ENCODE results near the gene CD27.
"Not testable (repeated sequence)": the region's sequence is repeated elsewhere in the genome, so short reads cannot be mapped to it uniquely, and the experiment has no call there.

CD27 gene

DNA sequence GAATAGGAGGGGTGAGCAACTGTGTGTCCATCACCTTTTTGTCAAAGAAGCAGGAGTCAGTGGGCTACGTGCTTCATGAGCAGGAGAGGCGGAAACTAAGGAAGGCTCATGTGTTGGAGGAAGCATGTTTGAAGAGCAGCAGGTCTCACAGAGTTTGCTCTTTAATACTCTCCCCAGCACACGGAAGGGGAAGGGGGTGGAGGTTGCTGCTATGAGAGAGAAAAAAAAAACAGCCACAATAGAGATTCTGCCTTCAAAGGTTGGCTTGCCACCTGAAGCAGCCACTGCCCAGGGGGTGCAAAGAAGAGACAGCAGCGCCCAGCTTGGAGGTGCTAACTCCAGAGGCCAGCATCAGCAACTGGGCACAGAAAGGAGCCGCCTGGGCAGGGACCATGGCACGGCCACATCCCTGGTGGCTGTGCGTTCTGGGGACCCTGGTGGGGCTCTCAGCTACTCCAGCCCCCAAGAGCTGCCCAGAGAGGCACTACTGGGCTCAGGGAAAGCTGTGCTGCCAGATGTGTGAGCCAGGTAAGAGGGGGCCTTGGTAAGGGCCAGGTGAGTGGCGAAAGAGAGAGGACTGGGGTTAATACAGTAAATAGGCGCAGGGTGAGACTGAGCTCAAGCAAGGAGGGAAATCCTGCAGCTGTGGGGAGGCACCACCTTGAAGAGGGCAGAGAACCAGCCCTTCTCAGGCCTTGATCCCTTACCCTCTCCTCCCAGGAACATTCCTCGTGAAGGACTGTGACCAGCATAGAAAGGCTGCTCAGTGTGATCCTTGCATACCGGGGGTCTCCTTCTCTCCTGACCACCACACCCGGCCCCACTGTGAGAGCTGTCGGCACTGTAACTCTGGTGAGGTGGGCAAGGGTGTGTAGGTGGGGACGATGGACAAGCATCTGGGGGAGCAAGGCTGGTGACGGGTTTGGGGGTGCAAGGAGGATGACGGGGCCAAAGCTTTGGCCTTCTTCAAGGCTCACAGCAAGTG is at the start of gene CD27:
CD27 (plus strand) TSS at position 252 of the 985 bp plus-strand sequence; CDS start at position 393, 141 bp downstream.
- no peak for DNase-seq

DNA sequence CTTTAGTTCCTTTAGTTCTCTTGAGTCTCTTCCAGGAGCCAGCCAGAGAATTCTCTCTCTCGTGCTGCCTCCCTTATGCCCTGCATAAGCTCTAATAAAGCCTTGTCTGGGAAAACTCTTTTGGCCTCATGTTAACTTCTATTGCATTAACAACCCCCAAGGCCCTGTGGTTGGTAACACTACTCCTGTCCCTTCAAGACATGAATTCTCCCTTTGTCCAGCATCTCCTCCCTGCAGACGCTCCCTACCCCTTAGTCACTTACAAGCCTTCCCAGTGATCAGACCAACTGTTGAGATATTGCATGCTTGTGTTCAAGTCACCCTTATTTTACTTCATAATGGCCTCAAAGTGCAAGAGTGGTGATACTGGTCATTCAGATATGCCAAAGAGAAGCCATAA is 48.7 kb upstream of the CD27 start:
- no peak for DNase-seq

DNA sequence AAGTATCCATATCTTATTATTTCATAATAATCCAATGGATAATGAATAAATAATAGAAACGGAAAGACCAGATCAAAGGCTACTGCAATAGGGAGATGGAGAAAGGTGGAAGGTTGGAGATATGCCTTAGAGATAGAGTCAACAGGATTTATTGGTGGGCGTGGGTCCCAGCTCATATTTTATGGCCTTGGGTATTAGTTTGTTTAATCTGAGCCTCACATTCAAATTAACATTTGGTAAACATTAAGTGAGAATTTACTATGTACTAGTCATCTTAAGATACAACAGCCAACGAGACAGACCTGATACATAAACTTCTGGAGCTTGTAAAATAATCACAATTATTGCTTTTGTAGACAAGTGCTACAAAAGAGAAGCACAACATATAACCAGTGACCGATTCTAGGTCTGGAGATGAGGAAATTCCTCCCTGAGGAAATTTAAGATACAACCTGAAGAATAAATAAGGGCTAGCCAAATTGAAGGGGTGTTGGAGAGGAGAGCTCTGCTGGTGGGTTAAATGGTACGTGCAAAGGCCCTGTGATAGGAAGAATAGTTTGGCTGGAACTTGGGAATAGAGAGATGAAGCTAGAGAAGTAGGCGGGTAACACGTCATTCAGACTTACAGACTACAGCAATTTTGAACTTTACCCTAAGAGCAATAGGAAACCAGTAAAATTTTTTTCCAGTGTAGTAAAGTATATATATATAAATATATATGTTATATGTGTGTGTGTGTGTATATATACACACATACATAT is 44.7 kb upstream of the CD27 start:
- DNase-seq, result no peak

DNA sequence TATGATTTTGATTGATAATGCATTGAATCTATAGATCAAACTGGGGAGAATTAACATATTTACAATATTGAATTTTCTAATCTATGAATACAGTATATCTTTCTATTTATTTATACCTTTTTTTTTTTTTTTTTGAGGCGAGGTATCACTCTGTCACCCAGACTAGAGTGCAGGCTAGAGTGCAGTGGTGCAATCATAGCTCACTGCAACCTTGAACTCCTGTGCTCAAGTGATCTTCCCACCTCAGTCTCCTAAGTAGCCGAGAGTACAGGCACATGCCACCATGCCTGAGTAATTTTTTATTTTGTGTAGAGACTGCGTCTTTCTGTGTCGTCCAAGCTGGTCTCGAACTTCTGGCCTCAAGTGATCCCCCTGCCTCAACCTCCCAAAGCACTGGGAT is 40.4 kb upstream of the CD27 start:
- no peak for DNase-seq

GRCh38 chr12:6405963-6406362 is 38.8 kb upstream of the CD27 start:
- DNase-seq, result no peak

- no peak for DNase-seq
Measured at GRCh38 chr12:6407236-6407954, 37.4 kb upstream of the CD27 start.

- DNase-seq, result no peak
Measured at GRCh38 chr12:6416596-6416995, 28.2 kb upstream of the CD27 start.

- no peak for DNase-seq
Measured at GRCh38 chr12:6418796-6419195, 26.0 kb upstream of the CD27 start.

DNA sequence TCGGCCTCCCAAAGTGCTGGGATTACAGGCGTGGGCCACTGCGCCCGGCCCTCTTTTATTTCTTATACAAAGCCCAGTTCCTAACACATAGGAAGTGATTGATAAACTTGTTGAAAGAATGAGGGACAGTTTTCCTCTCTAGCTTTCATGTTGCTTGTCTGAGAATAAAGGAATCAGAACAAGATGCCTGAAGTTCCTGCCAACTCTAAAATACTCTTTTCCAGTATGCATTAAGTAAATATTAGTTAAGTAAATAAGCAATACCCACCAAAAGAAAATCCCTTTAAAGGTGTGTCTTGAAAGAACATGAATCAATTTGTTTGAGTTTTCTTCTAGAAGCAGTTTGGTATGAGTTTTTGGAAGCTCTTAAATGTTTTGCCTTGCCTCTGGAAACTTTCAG is 24.4 kb upstream of the CD27 start:
- no peak for DNase-seq

DNA sequence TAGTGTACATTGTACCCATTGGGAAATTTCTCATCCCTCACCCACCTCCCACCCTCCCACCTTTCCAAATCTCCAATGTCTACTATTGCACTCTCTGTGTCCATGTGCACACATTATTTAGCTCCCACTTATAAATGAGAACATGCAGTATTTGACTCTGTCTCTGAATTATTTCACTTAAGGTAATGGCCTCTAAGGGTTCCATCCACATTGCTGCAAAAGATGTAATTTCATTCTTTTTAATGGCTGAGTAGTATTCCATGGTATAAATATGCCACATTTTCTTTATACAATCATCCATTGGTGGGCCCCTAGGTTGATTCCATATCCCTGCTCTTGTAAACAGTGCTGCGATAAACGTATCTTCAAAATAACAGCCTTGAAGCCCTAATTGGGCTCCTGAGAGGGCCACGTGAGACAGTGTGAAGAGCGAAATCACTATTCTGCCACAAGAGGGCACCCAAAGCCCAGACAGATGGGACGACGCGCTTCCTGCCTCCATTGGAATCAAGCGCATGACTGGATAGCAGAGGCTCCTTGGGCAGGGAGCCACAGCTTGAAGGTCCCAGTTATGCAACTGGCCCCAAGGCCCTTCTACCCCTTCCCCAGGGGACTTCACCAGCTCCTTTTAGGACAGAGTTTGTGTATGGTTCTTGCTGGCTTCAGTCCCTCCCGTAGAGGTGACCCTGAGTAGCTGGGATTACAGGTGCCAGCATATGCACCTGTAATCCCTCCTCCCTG is 21.3 kb upstream of the CD27 start:
- peak; percentile 81 for DNase-seq

DNA sequence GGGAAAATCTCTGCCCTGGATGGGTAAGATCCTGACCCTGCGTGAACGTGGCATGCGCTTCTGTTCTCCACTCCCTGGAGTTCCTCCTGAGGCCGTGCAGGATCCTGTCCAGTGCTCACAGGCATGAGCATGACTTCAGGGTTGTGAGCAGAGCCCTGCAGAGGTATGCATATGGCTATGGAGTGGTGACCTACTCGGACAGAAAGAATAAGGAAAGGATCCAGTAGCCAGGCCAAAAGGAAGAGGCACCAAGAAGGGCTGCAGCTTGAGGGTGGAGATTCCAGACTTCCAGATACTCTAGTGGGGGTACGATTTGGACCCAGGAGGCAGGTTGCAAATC is 20.8 kb upstream of the CD27 start:
- no peak for DNase-seq

GRCh38 chr12:6424866-6425265 is 19.9 kb upstream of the CD27 start:
- no peak for DNase-seq

DNA sequence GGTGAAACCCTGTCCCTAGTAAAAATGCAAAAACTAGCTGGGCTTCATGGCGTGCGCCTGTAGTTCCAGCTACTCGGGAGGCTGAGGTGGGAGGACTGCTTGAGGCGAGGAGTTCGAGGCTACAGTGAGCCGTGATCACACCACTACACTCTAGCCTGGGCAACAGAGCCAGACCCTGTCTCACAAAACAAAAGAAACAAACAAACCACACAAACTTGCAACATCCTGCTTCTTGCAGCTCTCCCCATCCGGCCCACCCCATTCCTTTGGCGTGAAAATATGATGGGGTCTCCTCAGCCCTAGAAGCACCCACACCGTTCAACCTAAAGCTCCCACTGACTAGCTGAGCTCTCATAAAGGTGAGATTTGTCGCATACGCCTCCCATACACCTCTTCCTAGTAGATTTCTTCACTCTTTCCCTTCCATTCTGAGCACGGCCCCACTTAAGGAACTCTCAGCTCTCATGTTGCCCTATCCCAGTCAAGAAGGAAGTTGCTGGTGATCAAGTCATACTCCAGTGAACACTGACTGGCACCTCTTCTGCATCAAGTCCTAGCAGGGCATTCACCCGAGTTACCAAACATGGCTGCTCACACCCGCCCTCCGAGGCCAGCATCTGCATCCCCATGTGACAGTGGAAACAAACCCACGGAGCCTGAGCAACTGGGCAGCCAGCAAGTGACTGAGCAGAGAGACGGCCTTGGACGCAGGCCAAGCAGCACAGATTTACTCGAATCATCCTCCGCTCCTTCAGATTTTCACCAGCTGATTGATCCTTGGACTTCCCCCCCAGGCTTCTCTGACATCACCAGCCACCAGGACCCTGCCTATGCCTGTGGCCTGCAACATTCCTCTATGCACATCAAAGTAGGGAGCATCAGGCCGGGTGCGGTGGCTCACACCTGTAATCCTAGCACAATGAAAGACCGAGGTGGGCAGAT is 18.9 kb upstream of the CD27 start:
- no peak for DNase-seq

GRCh38 chr12:6426882-6427671 is 17.7 kb upstream of the CD27 start:
- no peak for DNase-seq

- DNase-seq, result not testable (repeated sequence)
Measured at GRCh38 chr12:6427796-6428195, 17.0 kb upstream of the CD27 start.

DNA sequence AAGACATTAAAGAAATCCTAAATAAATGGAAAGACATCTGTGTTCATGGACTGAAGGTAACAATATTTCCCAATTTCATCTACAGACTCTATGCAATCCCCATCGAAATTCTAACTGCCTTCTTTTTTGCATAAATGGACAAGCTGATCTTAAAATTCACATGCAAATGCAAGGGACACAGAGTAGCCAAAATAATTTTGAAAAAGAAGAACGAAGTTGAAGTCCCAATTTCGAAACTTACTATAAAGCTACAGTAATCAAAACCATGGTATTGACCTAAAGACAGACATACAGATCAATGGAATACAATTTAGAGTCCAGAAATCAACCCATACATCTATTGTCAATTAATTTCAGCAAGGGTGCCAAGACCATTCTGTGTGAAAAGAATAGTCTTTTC is 16.4 kb upstream of the CD27 start:
- DNase-seq, result no peak

DNA sequence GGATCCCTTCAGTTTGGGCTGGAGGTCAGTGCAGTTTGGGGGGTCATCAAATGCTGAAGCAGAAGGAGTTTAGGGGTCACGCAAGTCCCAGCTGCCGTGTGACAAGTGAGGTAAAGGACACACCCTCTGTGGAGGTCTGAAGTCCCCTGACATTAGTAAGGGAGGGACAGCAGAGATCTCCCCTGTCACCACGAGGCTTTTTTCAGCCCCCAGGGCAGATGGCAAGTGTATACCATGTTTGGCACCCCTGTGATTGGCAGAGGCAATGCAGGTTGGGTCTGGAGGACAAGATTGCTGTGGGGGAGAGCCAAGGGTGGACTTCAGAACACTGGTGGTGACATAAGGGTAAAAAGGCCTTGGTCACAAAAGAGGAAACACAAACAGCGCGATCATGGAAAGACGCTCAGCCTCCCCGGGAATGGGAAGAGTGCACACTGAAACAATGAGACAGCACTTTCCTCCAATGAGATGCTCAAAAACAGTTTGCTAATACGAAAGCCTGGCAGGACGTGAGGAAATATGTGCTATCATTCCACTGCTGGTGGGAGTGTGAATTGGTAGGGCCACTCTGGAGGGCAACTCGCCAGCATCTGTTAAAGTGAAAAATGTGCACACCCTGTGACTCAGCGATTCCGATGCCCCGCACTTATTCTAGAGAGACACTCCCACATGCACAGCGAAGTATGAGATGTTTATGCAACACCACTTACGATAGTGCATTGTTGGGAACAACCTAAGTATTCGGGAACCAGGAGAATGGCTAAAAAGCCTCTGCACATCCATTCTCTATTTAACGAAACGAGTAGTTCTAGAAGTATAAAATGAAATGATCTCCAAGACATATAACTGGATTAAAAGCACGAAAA is 14.4 kb upstream of the CD27 start:
- DNase-seq, result no peak

DNA sequence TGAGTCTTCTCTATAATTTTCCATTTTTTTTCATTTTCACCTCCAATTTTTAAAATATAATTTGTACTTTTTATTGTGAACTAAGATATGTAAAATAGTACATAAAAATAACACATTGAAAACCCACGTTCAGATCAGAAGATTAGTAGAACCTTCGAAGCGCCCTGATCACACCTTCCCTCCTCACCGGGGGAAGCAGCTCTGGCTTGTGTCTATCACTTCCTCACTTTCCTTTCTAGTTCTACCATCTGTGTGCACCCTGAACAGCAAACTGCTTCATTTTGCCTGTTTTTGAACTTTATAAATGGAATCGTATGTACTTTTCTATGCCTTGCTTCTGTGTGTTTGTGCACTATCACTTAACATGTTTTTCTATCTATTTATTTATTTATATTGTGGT is 11.8 kb upstream of the CD27 start:
- DNase-seq, result no peak

Data from NCI-H1105 (cell line).